Non-pigmented ciliary epithelial cell (primary cell): ENCODE measurements around the gene USP49.
A peak's percentile ranks its signal among the peaks of the same experiment; 100 is the strongest.
"Not testable (repeated sequence)": the region's sequence is repeated elsewhere in the genome, so short reads cannot be mapped to it uniquely, and the experiment has no call there.

ENCODE experiments used
- DNase-seq: peaks from one replicate; pipeline ENCODE4 v3.0.0-alpha.2; 2010; ENCODE audit warnings: low read depth

USP49 gene

GRCh38 chr6:41811946-41812345 is 83.2 kb downstream of the USP49 start:
- not testable (repeated sequence) for DNase-seq

GRCh38 chr6:41811095-41811494 is 84.1 kb downstream of the USP49 start:
- no peak for DNase-seq

GRCh38 chr6:41805830-41806774 is 89.1 kb downstream of the USP49 start:
- DNase-seq: no peak

- no peak for DNase-seq
Measured at GRCh38 chr6:41801380-41801779, 93.8 kb downstream of the USP49 start.

- no peak for DNase-seq
Measured at GRCh38 chr6:41799559-41799911, 95.6 kb downstream of the USP49 start.

- DNase-seq: no peak
Measured at GRCh38 chr6:41798901-41799558, 96.1 kb downstream of the USP49 start.

GRCh38 chr6:41796474-41796873 is 98.7 kb downstream of the USP49 start:
- DNase-seq: no peak

GRCh38 chr6:41791984-41792383 is 103.2 kb downstream of the USP49 start:
- DNase-seq: no peak

- DNase-seq: no peak
Measured at GRCh38 chr6:41791305-41791704, 103.9 kb downstream of the USP49 start.

GRCh38 chr6:41790045-41790444 is 105.1 kb downstream of the USP49 start:
- DNase-seq: no peak

GRCh38 chr6:41789390-41789724 is 105.8 kb downstream of the USP49 start:
- DNase-seq: no peak

- DNase-seq: peak; percentile 61
Measured at GRCh38 chr6:41787219-41787917, 107.8 kb downstream of the USP49 start, which contains the start of gene TOMM6. Gene TOMM6, plus strand, starts transcription at chr6:41787694. Its CDS starts 4 bp downstream, at chr6:41787698.

GRCh38 chr6:41786451-41787218 is 108.5 kb downstream of the USP49 start:
- no peak for DNase-seq

GRCh38 chr6:41785689-41786450 is 109.3 kb downstream of the USP49 start:
- no peak for DNase-seq

- DNase-seq: no peak
Measured at GRCh38 chr6:41785254-41785653, 109.9 kb downstream of the USP49 start.

GRCh38 chr6:41784581-41785171 is 110.5 kb downstream of the USP49 start:
- no peak for DNase-seq

GRCh38 chr6:41783106-41783780 is 111.9 kb downstream of the USP49 start:
- no peak for DNase-seq

- DNase-seq: no peak
Measured at GRCh38 chr6:41781366-41781730, 113.8 kb downstream of the USP49 start.

GRCh38 chr6:41780551-41781365 is 114.4 kb downstream of the USP49 start, which contains the start of gene PRICKLE4:
Gene PRICKLE4, plus strand, starts transcription at chr6:41780782. Its CDS starts 2,692 bp downstream, at chr6:41783474.
- no peak for DNase-seq
